Uterus (tissue), 2 donors: Measurements from ENCODE around the gene PLXDC2.

Experiments used
- CTCF ChIP-seq, 4 experiments: fragments of 200-600 bp in 2 of 4; fragments of 450-650 bp in 2 of 4; sonication (generic) in 2 of 4; IDR thresholded peaks; one replicate each; pipeline ENCODE4 v1.5.1; 2016 to 2019; ENCODE audit warnings: antibody characterized with exemption in 4 of 4, mild to moderate bottlenecking in 2 of 4, moderate library complexity in 1 of 4
- POLR2A ChIP-seq, 2 donors: fragments of 450-650 bp; IDR thresholded peaks; one replicate each; pipeline ENCODE4 v1.6.1; 2016; ENCODE audit warnings: antibody characterized with exemption in 2 of 2, mild to moderate bottlenecking in 1 of 2, moderate library complexity in 1 of 2

- no peak for TF ChIP-seq POLR2A (IDR thresholded peaks at IDR 0.05)
- TF ChIP-seq CTCF (IDR thresholded peaks at IDR 0.05): no peak
Observed at GRCh38 chr10:19767876-19768275, 48.4 kb upstream of the PLXDC2 start.
